Heart left ventricle (tissue), 16 donors: ENCODE results near the gene ABO. TPM values are rescaled to one million over a fixed set of nuclear protein-coding genes. Genes with fewer than 3 reads are reported as not detected.
"Not testable (repeated sequence)": the region's sequence is repeated elsewhere in the genome, so short reads cannot be mapped to it uniquely, and the experiment has no call there.

Source experiments
- ATAC-seq, 4 donors: fragments of 200-7000 bp; cut with Tn5 transposase; one replicate each; pipeline ENCODE4 v1.9.1; 2020 to 2022; ENCODE audit warnings: moderate library complexity in 4 of 4, mild to moderate bottlenecking in 3 of 4, moderate number of reproducible peaks in 1 of 4
- DNase-seq, 5 donors: peaks; one replicate each; pipeline ENCODE4 v3.0.0-alpha.2; 2020
- H3K27ac ChIP-seq, 12 donors: fragments of 200-600 bp; sonication (generic) in 4 of 12; one replicate each; pipeline versions ENCODE4 v1.5.0 to v1.8.0; 2016 to 2022; ENCODE audit warnings: mild to moderate bottlenecking in 2 of 12
- H3K27me3 ChIP-seq, 9 donors: fragments of 200-600 bp; sonication (generic) in 2 of 9; one replicate each; pipeline versions ENCODE4 v1.5.1 to v1.8.0; 2016 to 2022; ENCODE audit warnings: mild to moderate bottlenecking in 3 of 9
- H3K36me3 ChIP-seq, 9 donors: fragments of 200-600 bp; sonication (generic) in 2 of 9; one replicate each; pipeline versions ENCODE4 v1.5.0 to v1.8.0; 2018 to 2022; ENCODE audit warnings: mild to moderate bottlenecking in 2 of 9
- H3K4me1 ChIP-seq, 12 donors: fragments of 200-600 bp; sonication (generic) in 4 of 12; one replicate each; pipeline versions ENCODE4 v1.5.0 to v1.8.0; 2016 to 2022; ENCODE audit warnings: mild to moderate bottlenecking in 3 of 12
- H3K4me3 ChIP-seq, 12 donors: fragments of 200-600 bp; sonication (generic) in 4 of 12; one replicate each; pipeline versions ENCODE4 v1.5.0 to v1.8.0; 2017 to 2022; ENCODE audit warnings: mild to moderate bottlenecking in 9 of 12, moderate library complexity in 4 of 12
- H3K9me3 ChIP-seq, 12 donors: fragments of 200-600 bp; sonication (generic) in 4 of 12; one replicate each; pipeline versions ENCODE4 v1.5.0 to v1.8.0; 2016 to 2022; ENCODE audit warnings: mild to moderate bottlenecking in 1 of 12
- CTCF ChIP-seq, 12 donors: fragments of 200-600 bp; sonication (generic) in 4 of 12; IDR thresholded peaks; one replicate each; pipeline versions ENCODE4 v1.5.0 to v1.8.0; 2018 to 2022; ENCODE audit warnings: antibody characterized with exemption in 12 of 12, mild to moderate bottlenecking in 5 of 12
- POLR2A ChIP-seq, 2 donors: fragments of 450-650 bp; IDR thresholded peaks; one replicate each; pipeline ENCODE4 v1.6.1; 2017; ENCODE audit warnings: antibody characterized with exemption in 2 of 2, mild to moderate bottlenecking in 2 of 2, moderate library complexity in 2 of 2
- WGBS, 4 donors: extraction: QIAGEN DNeasy Blood & Tissue Kit in 2 of 4; methylation state at CpG; one replicate each; pipeline versions ENCODE4 v1.1.5 to v1.1.7; 2013 to 2018; 5-methylcytosine and 5-hydroxymethylcytosine counted together
- intact Hi-C, 10 donors: fragments of 100-400 bp; cut with DNase I; formaldehyde crosslinking; loops; one replicate each; pipeline versions ENCODE4 v1.11.1 to v1.14.2; 2022
- polyA plus RNA-seq, 2 donors: library from polyadenylated mRNA; stranded (reverse); fragments of 200-250 nt; gene quantifications; one replicate each; pipeline ENCODE4 v1.2.3, GENCODE V29; 2013
- total RNA-seq, 9 donors: library from RNA; depleted of rRNA in 2 of 9; stranded (reverse); fragments of >200 nt in 2 of 9; fragmentation: NEBNext Ultra II Directional in 3 of 9; extraction: Animal tissue kit (Norgen Biotek cat#: 25700) in 3 of 9; gene quantifications; one replicate each; pipeline versions ENCODE4 v1.1.0 to v1.2.4, GENCODE V29; 2016 to 2023
- donor health status: ischemic (EF 13 %, LVEDD 7.1; RV severe dilation, severe dysfunction).
- donor health status: healthy with polysubstance abuse.
- donor health status: DM: no; HTN: yes; CAD: no.
- donor health status: DM: no; HTN: no; CAD: no.
- donor health status: ischemic (EF 25% LVEDD 6.9; RV normal size, moderate dysfunction).
- donor health status: ischemic (EF 25% LVEDD 5.7; RV mildly dilated, moderate dysfunction).
- donor health status: healthy.
- donor health status: DM: yes; HTN: yes; CAD: no.
- donor health status: ischemic (EF 35%, LVEDD 5.7; RV mildly dilated, moderate dysfunction).
- donor health status: nonischemic (EF 11% LVEDD 7.7; RV severe dilation, severe dysfunction).
- donor health status: DM: yes; HTN: yes; CAD: no.
- donor health status: PGD.
- donor health status: ischemic (EF 29% LVEDD 5.4; RV normal size, mild dysfunction).
- donor health status: nonischemic (EF 23%, LVEDD 6.1; RV moderate dilation, normal function).

ABO gene
- total and polyA plus RNA-seq, 11 donors: 0.43 to 3.5 (median 1.9) TPM

GRCh38 chr9:133273098-133273497 lies 1.9 kb downstream of the ABO start:
- 73 to 83% (median 77%) methylated on average over 7 of the region's 7 CpGs for WGBS, 4 donors
- Histone ChIP-seq H3K27ac (no peak overlapping the region), H3K4me3 (no peak overlapping the region), H3K4me1 (peaks cover 0 to 21% (median 0%) of the 10 kb centered on the region in 12 donors), H3K36me3 (no peaks in the 10 kb centered on the region), H3K27me3 (peaks cover 0 to 26% (median 11%) of the 10 kb centered on the region in 9 donors), H3K9me3 (peaks cover 0 to 3% (median 0%) of the 10 kb centered on the region in 12 donors)
- DNase-seq: no peak
- intact Hi-C loops: loop anchor here in 7 of 10 donors (5.0 to 10.0 kb wide), 4 partner anchors 36 to 88 kb away; no protein-coding TSS in a partner anchor
- TF ChIP-seq POLR2A (IDR thresholded peaks at IDR 0.05) (no peak), CTCF (IDR thresholded peaks at IDR 0.05) (no peak)
- ATAC-seq: no peak

GRCh38 chr9:133269537-133270362 lies 5.3 kb downstream of the ABO start:
- ATAC-seq: peak in 1 of 4 donors; percentile 62
- Histone ChIP-seq H3K27me3 (peaks cover 0 to 10% (median 4%) of the 10 kb centered on the region in 9 donors), H3K36me3 (no peaks in the 10 kb centered on the region), H3K4me1 (peaks cover 0 to 12% (median 0%) of the 10 kb centered on the region in 12 donors), H3K4me3 (no peak overlapping the region), H3K27ac (peak overlapping the region in 2 of 12 donors; percentile 13 to 20), H3K9me3 (no peaks in the 10 kb centered on the region)
- no peak for TF ChIP-seq CTCF (IDR thresholded peaks at IDR 0.05)
- TF ChIP-seq POLR2A (IDR thresholded peaks at IDR 0.05): no peak
- intact Hi-C loops: loop anchor here in 7 of 10 donors (5.0 to 10.0 kb wide), 4 partner anchors 32 to 85 kb away; no protein-coding TSS in a partner anchor
- WGBS, 4 donors: 63 to 77% (median 71%) methylated on average over 9 of the region's 9 CpGs
- DNase-seq: no peak

GRCh38 chr9:133269136-133269535 lies 5.9 kb downstream of the ABO start:
- ATAC-seq, H3K4me3 ChIP-seq, H3K9me3 ChIP-seq, H3K27ac ChIP-seq, DNase-seq, H3K27me3 ChIP-seq, intact Hi-C loops, H3K36me3 ChIP-seq, H3K4me1 ChIP-seq: not testable (repeated sequence)
- 44 to 53% (median 47%) methylated on average over 2 of the region's 2 CpGs for WGBS, 4 donors

GRCh38 chr9:133268335-133269056 lies 6.5 kb downstream of the ABO start:
- WGBS, 4 donors: 77 to 88% (median 84%) methylated on average over 9 of the region's 9 CpGs
- H3K27me3 ChIP-seq: no peaks in the 10 kb centered on the region
- H3K4me1 ChIP-seq: peaks cover 0 to 6% (median 0%) of the 10 kb centered on the region in 12 donors
- no peak overlapping the region for H3K4me3 ChIP-seq
- H3K27ac ChIP-seq: no peak overlapping the region
- intact Hi-C loops: no loop called here
- no peaks in the 10 kb centered on the region for H3K9me3 ChIP-seq
- H3K36me3 ChIP-seq: no peaks in the 10 kb centered on the region
- TF ChIP-seq CTCF (IDR thresholded peaks at IDR 0.05): no peak
- TF ChIP-seq POLR2A (IDR thresholded peaks at IDR 0.05): no peak
- DNase-seq (no peak), ATAC-seq (no peak)
